GM06990 (cell line): ENCODE data around the gene SLC17A1.

ENCODE experiments used
- DNase-seq: peaks from one replicate; pipeline ENCODE4 v3.0.0-alpha.2; 2011; ENCODE audit not compliant: insufficient read length; ENCODE audit errors: extremely low read depth
- H3K27me3 ChIP-seq: replicated peaks from 2 replicates; pipeline ENCODE4 v1.6.0; 2011; ENCODE audit warnings: low read length; ENCODE audit not compliant: control insufficient read depth, insufficient read depth
- H3K36me3 ChIP-seq: 2 replicates; pipeline ENCODE4 v1.5.1; 2011; ENCODE audit warnings: low read length; ENCODE audit not compliant: control insufficient read depth, insufficient read depth
- H3K4me3 ChIP-seq: replicated peaks from 2 replicates; pipeline ENCODE4 v1.5.1; 2011; ENCODE audit warnings: low read depth, mild to moderate bottlenecking, control low read depth, low read length
- CTCF ChIP-seq: IDR thresholded peaks from 2 replicates; pipeline ENCODE4 v1.5.1; 2011; ENCODE audit warnings: low read length, control low read depth, mild to moderate bottlenecking, inconsistent platforms; ENCODE audit not compliant: insufficient read depth, poor library complexity, severe bottlenecking

The SLC17A1 gene

GRCh38 chr6:25756382-25757363 is 75.2 kb downstream of the SLC17A1 start:
- Histone ChIP-seq H3K36me3 (no peaks in the 10 kb centered on the region), H3K4me3 (no peak overlapping the region), H3K27me3 (no peaks in the 10 kb centered on the region; the same call in none of the 2 replicates)
- TF ChIP-seq CTCF, result no peak
- no peak for DNase-seq

GRCh38 chr6:25755483-25755882 is 76.4 kb downstream of the SLC17A1 start:
- no peak overlapping the region for H3K4me3 ChIP-seq
- TF ChIP-seq CTCF, result no peak
- DNase-seq, result no peak
- H3K36me3 ChIP-seq, result no peaks in the 10 kb centered on the region
- no peaks in the 10 kb centered on the region; the same call in none of the 2 replicates for H3K27me3 ChIP-seq

- H3K36me3 ChIP-seq, result no peaks in the 10 kb centered on the region
- H3K27me3 ChIP-seq, result no peaks in the 10 kb centered on the region; the same call in none of the 2 replicates
- no peak for DNase-seq
- H3K4me3 ChIP-seq, result no peak within 1 kb of the TSS
- TF ChIP-seq CTCF, result no peak
Observed at GRCh38 chr6:25754535-25754934, 77.3 kb downstream of the SLC17A1 start, which contains the start of gene SLC17A4. Gene SLC17A4, plus strand, starts transcription at chr6:25754742. Its CDS starts 7,221 bp downstream, at chr6:25761963.

- no peak for DNase-seq
- no peak for TF ChIP-seq CTCF
- H3K4me3 ChIP-seq, result no peak overlapping the region
Observed at GRCh38 chr6:25753079-25753478, 78.8 kb downstream of the SLC17A1 start.

GRCh38 chr6:25750906-25751305 is 80.9 kb downstream of the SLC17A1 start:
- no peak for DNase-seq
- TF ChIP-seq CTCF, result no peak
- H3K36me3 ChIP-seq, result no peaks in the 10 kb centered on the region
- H3K4me3 ChIP-seq, result no peak overlapping the region
- no peaks in the 10 kb centered on the region; the same call in 1 of the 2 replicates for H3K27me3 ChIP-seq

More at GRCh38 chr6:25753079-25753478, 78.8 kb downstream of the SLC17A1 start:
- Histone ChIP-seq H3K27me3 (no peaks in the 10 kb centered on the region; the same call in none of the 2 replicates), H3K36me3 (no peaks in the 10 kb centered on the region)
